HUES48 (cell line): ENCODE measurements around the gene UCP1.
"Not testable (repeated sequence)": the region's sequence is repeated elsewhere in the genome, so short reads cannot be mapped to it uniquely, and the experiment has no call there.

Experiments used
- H3K27ac ChIP-seq: one replicate; pipeline ENCODE4 v1.7.0; 2013; ENCODE audit warnings: low read depth, low read length, inconsistent platforms
- H3K27me3 ChIP-seq: 2 replicates; pipeline ENCODE4 v1.6.1; 2013; ENCODE audit warnings: mild to moderate bottlenecking, low read length; ENCODE audit not compliant: control insufficient read depth, insufficient read depth
- H3K36me3 ChIP-seq: 2 replicates; pipeline ENCODE4 v1.6.1; 2013; ENCODE audit warnings: low read length; ENCODE audit not compliant: control insufficient read depth, insufficient read depth
- H3K4me1 ChIP-seq: 2 replicates; pipeline ENCODE4 v1.6.1; 2013; ENCODE audit warnings: mild to moderate bottlenecking, low read length; ENCODE audit not compliant: control insufficient read depth, insufficient read depth
- H3K4me3 ChIP-seq: 2 replicates; pipeline ENCODE4 v1.5.1; 2013; ENCODE audit warnings: mild to moderate bottlenecking, low read depth, low read length
- H3K9ac ChIP-seq: 2 replicates; pipeline ENCODE4 v1.6.1; 2013; ENCODE audit warnings: mild to moderate bottlenecking, low read depth, low read length, moderate library complexity
- H3K9me3 ChIP-seq: 2 replicates; pipeline ENCODE4 v1.6.1; 2013; ENCODE audit warnings: low read length; ENCODE audit not compliant: control insufficient read depth, insufficient read depth

The UCP1 gene

GRCh38 chr4:140533951-140534480 is 34.7 kb downstream of the UCP1 start:
- no peak overlapping the region for H3K27ac ChIP-seq

GRCh38 chr4:140529434-140529833 is 39.3 kb downstream of the UCP1 start:
- H3K36me3 ChIP-seq, result peaks cover 28% of the 10 kb centered on the region

More at GRCh38 chr4:140533951-140534480, 34.7 kb downstream of the UCP1 start:
- Histone ChIP-seq H3K9ac (no peak overlapping the region), H3K4me1 (no peaks in the 10 kb centered on the region), H3K27me3 (no peaks in the 10 kb centered on the region), H3K9me3 (no peaks in the 10 kb centered on the region), H3K4me3 (no peak overlapping the region), H3K36me3 (peaks cover 20% of the 10 kb centered on the region)

GRCh38 chr4:140523857-140524742 is 44.7 kb downstream of the UCP1 start, which contains the start of gene ELMOD2:
Gene ELMOD2 (plus strand): TSS chr4:140524168. CDS start chr4:140525429, 1,261 bp downstream.
- peaks cover 19% of the 10 kb centered on the region for H3K36me3 ChIP-seq
- H3K4me3 ChIP-seq, result peak within 1 kb of the TSS; percentile 69
- H3K9me3 ChIP-seq, result no peaks in the 10 kb centered on the region
- peaks cover 16% of the 10 kb centered on the region for H3K27me3 ChIP-seq
- H3K9ac ChIP-seq, result peak within 1 kb of the TSS; percentile 80
- peak within 1 kb of the TSS; percentile 92 for H3K27ac ChIP-seq
- H3K4me1 ChIP-seq, result peaks cover 10% of the 10 kb centered on the region; the same call in 1 of the 2 replicates

More at GRCh38 chr4:140529434-140529833, 39.3 kb downstream of the UCP1 start:
- Histone ChIP-seq H3K9ac (no peak overlapping the region), H3K27me3 (no peaks in the 10 kb centered on the region), H3K9me3 (no peaks in the 10 kb centered on the region), H3K27ac (no peak overlapping the region), H3K4me3 (no peak overlapping the region), H3K4me1 (peaks cover 10% of the 10 kb centered on the region; the same call in 1 of the 2 replicates)

GRCh38 chr4:140523370-140523856 is 45.3 kb downstream of the UCP1 start:
- Histone ChIP-seq H3K4me1 (peaks cover 10% of the 10 kb centered on the region; the same call in 1 of the 2 replicates), H3K4me3 (peak overlapping the region; percentile 42), H3K9me3 (no peaks in the 10 kb centered on the region), H3K27ac (no peak overlapping the region), H3K9ac (no peak overlapping the region), H3K36me3 (peaks cover 16% of the 10 kb centered on the region), H3K27me3 (peaks cover 16% of the 10 kb centered on the region)

- no peaks in the 10 kb centered on the region for H3K9me3 ChIP-seq
- no peaks in the 10 kb centered on the region for H3K27me3 ChIP-seq
- no peaks in the 10 kb centered on the region for H3K36me3 ChIP-seq
- H3K27ac ChIP-seq, result peak overlapping the region; percentile 59
- H3K9ac ChIP-seq, result no peak overlapping the region
- H3K4me1 ChIP-seq, result peaks cover 5% of the 10 kb centered on the region; the same call in 1 of the 2 replicates
- no peak overlapping the region for H3K4me3 ChIP-seq
Observed at GRCh38 chr4:140515423-140515822, 53.3 kb downstream of the UCP1 start.

GRCh38 chr4:140513765-140514164 is 55.0 kb downstream of the UCP1 start:
- H3K27ac ChIP-seq, H3K9me3 ChIP-seq, H3K27me3 ChIP-seq, H3K4me3 ChIP-seq, H3K36me3 ChIP-seq, H3K4me1 ChIP-seq, H3K9ac ChIP-seq: not testable (repeated sequence)
